Measurements from ENCODE around the gene STAT2. TPM values are rescaled to one million over a fixed set of nuclear protein-coding genes. Genes with fewer than 3 reads are reported as not detected.
A peak's percentile ranks its signal among the peaks of the same experiment; 100 is the strongest.

STAT2 gene
- total and polyA plus RNA-seq, 9 of the 15 experiments (the other 6 are each of a cell fraction or from before 2014, with no cell fraction given) = 15.5 to 46.9 (median 40.1) TPM

GRCh38 chr12:56334490-56334793 is 25.5 kb downstream of the STAT2 start (continued):
- TF ChIP-seq BCLAF1 (IDR thresholded peaks at IDR 0.05; ENCODE audit: borderline replicate concordance in 1 of 2, control insufficient read depth in 1 of 2, low read depth in 2 of 2, low read length in 1 of 2) = no peak
- peak; percentile 57; the same call in 1 of the 2 replicates for TF ChIP-seq ZNF696 (CRISPR knock-in tag; conservative IDR thresholded peaks at IDR 0.05)
- no peak for TF ChIP-seq HDGF (IDR thresholded peaks at IDR 0.05)
- TF ChIP-seq ATF4 (CRISPR knock-in tag; IDR thresholded peaks at IDR 0.05) = peak; percentile 39; the same call in 1 of the 2 replicates
- TF ChIP-seq ZNF232 (CRISPR knock-in tag; IDR thresholded peaks at IDR 0.05) = no peak
- TF ChIP-seq SIN3A (IDR thresholded peaks at IDR 0.05; ENCODE audit: borderline replicate concordance in 2 of 2, control insufficient read depth in 1 of 2, low read depth in 2 of 2, low read length in 2 of 2) = no peak
- 0 out of 2 replicates have a peak, but pooled peaks have one; percentile 31 for TF ChIP-seq NR2F6 (CRISPR knock-in tag; IDR thresholded peaks at IDR 0.05)
- 0 out of 2 replicates have a peak, but pooled peaks have one; percentile 4 for TF ChIP-seq POLR2AphosphoS5 (IDR thresholded peaks at IDR 0.05; ENCODE audit: control insufficient read depth, insufficient read depth, low read depth, low read length)
- peak; percentile 82 for TF ChIP-seq AFF4 (CRISPR knock-in tag; IDR thresholded peaks at IDR 0.05)
- peak in 1 of 2 experiments; percentile 28; a peak in 1 of 4 replicates for TF ChIP-seq SRF (CRISPR knock-in tag; IDR thresholded peaks at IDR 0.05)
- TF ChIP-seq RAD21 (CRISPR knock-in tag; conservative IDR thresholded peaks at IDR 0.05 in 1 of 2, IDR thresholded peaks at IDR 0.05 in 1 of 2) = peak in 1 of 2 experiments; percentile 1; a peak in 1 of 4 replicates
- TF ChIP-seq GATA2 (CRISPR knock-in tag; IDR thresholded peaks at IDR 0.05) = no peak
- TF ChIP-seq NKRF (IDR thresholded peaks at IDR 0.05; ENCODE audit: borderline replicate concordance) = no peak
- TF ChIP-seq SMAD4 (CRISPR knock-in tag; conservative IDR thresholded peaks at IDR 0.05) = no peak
- 0 out of 2 replicates have a peak, but pooled peaks have one; percentile 53 for TF ChIP-seq RHOXF2B (CRISPR knock-in tag; conservative IDR thresholded peaks at IDR 0.05)
- TF ChIP-seq FIP1L1 (IDR thresholded peaks at IDR 0.05; ENCODE audit: low read depth, low read length, poor library complexity, severe bottlenecking) = no peak
- TF ChIP-seq TAF15 (IDR thresholded peaks at IDR 0.05; ENCODE audit: low read depth, low read length) = no peak
- no peak for TF ChIP-seq KAT8 (IDR thresholded peaks at IDR 0.05; ENCODE audit: low read depth)

Measured in K562 (cell line).